B cell (primary cell): ENCODE data around the gene CFAP54. TPM values are rescaled to one million over a fixed set of nuclear protein-coding genes. Genes with fewer than 3 reads are reported as not detected.

Experiments used
- ATAC-seq: fragments of 200-7000 bp; cut with Tn5 transposase; one replicate; pipeline ENCODE4 v1.10.0; 2021; ENCODE audit warnings: low read depth, mild to moderate bottlenecking, moderate number of reproducible peaks, moderate library complexity
- CTCF ChIA-PET: fragments of 350-600 bp; sonication (Branson Sonifier 250); formaldehyde crosslinking; loops from one replicate; lab custom pipeline; 2021; ENCODE audit warnings: antibody characterized with exemption, inconsistent platforms; lab: Charles Lee
- POLR2A ChIA-PET: fragments of 350-600 bp; sonication (Branson Sonifier 250); formaldehyde crosslinking; loops from one replicate; lab custom pipeline; 2021; ENCODE audit warnings: antibody characterized with exemption; lab: Charles Lee
- DNase-seq: peaks from one replicate; pipeline ENCODE4 v3.0.0; 2013
- H2AFZ ChIP-seq: 2 replicates; pipeline ENCODE4 v1.6.1; 2012; ENCODE audit warnings: mild to moderate bottlenecking, low read depth, low read length; ENCODE audit not compliant: insufficient read depth, poor library complexity, severe bottlenecking
- H3K27ac ChIP-seq, 2 donors: 1 replicate in 1 of 2; 2 replicates in 1 of 2; pipeline ENCODE4 v1.5.1; 2012 to 2013; ENCODE audit warnings: low read length in 2 of 2, mild to moderate bottlenecking in 2 of 2, moderate library complexity in 1 of 2
- H3K27me3 ChIP-seq, 4 experiments: fragments of 200-600 bp in 1 of 4; sonication (generic) in 1 of 4; replicated peaks in 1 of 4; 1 replicate in 2 of 4; 2 replicates in 2 of 4; pipeline versions ENCODE4 v1.6.1 to v1.7.0; 2013 to 2016; ENCODE audit warnings: low read length in 3 of 4, mild to moderate bottlenecking in 2 of 4, mixed read lengths in 1 of 4, moderate library complexity in 1 of 4; ENCODE audit not compliant: insufficient read depth in 4 of 4, control insufficient read depth in 3 of 4; ENCODE audit errors: control extremely low read depth in 1 of 4
- H3K36me3 ChIP-seq, 2 experiments: replicated peaks in 1 of 2; 1 replicate in 1 of 2; 2 replicates in 1 of 2; pipeline versions ENCODE4 v1.6.1 to v1.7.1; 2013; ENCODE audit warnings: low read length in 1 of 2; ENCODE audit not compliant: insufficient read depth in 2 of 2, control insufficient read depth in 1 of 2; ENCODE audit errors: control extremely low read depth in 1 of 2, extremely low read depth in 1 of 2
- H3K4me1 ChIP-seq, 2 donors: fragments of 200-600 bp in 1 of 2; sonication (generic) in 1 of 2; 1 replicate in 1 of 2; 2 replicates in 1 of 2; pipeline versions ENCODE4 v1.5.1 to v1.6.1; 2013 to 2017; ENCODE audit warnings: low read length in 2 of 2; ENCODE audit not compliant: control insufficient read depth in 2 of 2, insufficient read depth in 2 of 2
- H3K4me2 ChIP-seq: replicated peaks from 2 replicates; pipeline ENCODE3; 2012; ENCODE audit warnings: mild to moderate bottlenecking, low read depth, low read length; ENCODE audit not compliant: poor library complexity, severe bottlenecking
- H3K4me3 ChIP-seq, 5 experiments: fragments of 200-600 bp in 1 of 5; sonication (generic) in 1 of 5; 1 replicate in 3 of 5; 2 replicates in 2 of 5; pipeline versions ENCODE4 v1.5.1 to v1.7.0; 2011 to 2016; ENCODE audit warnings: low read length in 4 of 5, mild to moderate bottlenecking in 4 of 5, low read depth in 2 of 5, control low read depth in 1 of 5, moderate library complexity in 1 of 5; ENCODE audit not compliant: insufficient read depth in 1 of 5; ENCODE audit errors: control extremely low read depth in 1 of 5, extremely low read depth in 1 of 5
- H3K79me2 ChIP-seq: fragments of 200-600 bp; sonication (generic); one replicate; pipeline ENCODE4 v1.6.0; 2016; ENCODE audit warnings: low read length; ENCODE audit not compliant: control insufficient read depth, insufficient read depth
- H3K9ac ChIP-seq: fragments of 200-600 bp; sonication (generic); 2 replicates; pipeline ENCODE4 v1.6.1; 2017; ENCODE audit warnings: mild to moderate bottlenecking, low read length, moderate library complexity
- H3K9me3 ChIP-seq, 3 donors: one replicate each; pipeline versions ENCODE4 v1.6.1 to v1.7.1; 2013; ENCODE audit warnings: low read length in 2 of 3; ENCODE audit not compliant: control insufficient read depth in 2 of 3, insufficient read depth in 1 of 3; ENCODE audit errors: control extremely low read depth in 1 of 3
- H4K20me1 ChIP-seq: 2 replicates; pipeline ENCODE4 v1.6.0; 2012; ENCODE audit warnings: mild to moderate bottlenecking, low read length; ENCODE audit not compliant: insufficient read depth, control insufficient read depth, poor library complexity, severe bottlenecking
- H3K27ac Mint-ChIP-seq: one replicate; pipeline ENCODE4 v1.8.0; 2021; ENCODE audit warnings: mixed read lengths
- H3K27me3 Mint-ChIP-seq: one replicate; pipeline ENCODE4 v1.8.0; 2021; ENCODE audit warnings: mixed read lengths
- H3K4me1 Mint-ChIP-seq: one replicate; pipeline ENCODE4 v1.8.0; 2021; ENCODE audit warnings: mixed read lengths
- H3K4me3 Mint-ChIP-seq: one replicate; pipeline ENCODE4 v1.8.0; 2021; ENCODE audit warnings: mixed read lengths
- H3K9me3 Mint-ChIP-seq: one replicate; pipeline ENCODE4 v1.8.0; 2022; ENCODE audit warnings: mixed read lengths; ENCODE audit not compliant: insufficient read depth
- EZH2 ChIP-seq: IDR thresholded peaks from 2 replicates; pipeline ENCODE4 v1.6.1; 2012; ENCODE audit warnings: borderline replicate concordance, low read depth, mild to moderate bottlenecking, moderate library complexity, low read length; ENCODE audit not compliant: insufficient read depth, poor library complexity, severe bottlenecking
- WGBS: methylation state at CpG from one replicate; pipeline ENCODE4 v1.1.5; 2013; ENCODE audit warnings: missing lambda C conversion rate; ENCODE audit not compliant: insufficient coverage; 5-methylcytosine and 5-hydroxymethylcytosine counted together
- intact Hi-C: fragments of 100-400 bp; cut with micrococcal nuclease; formaldehyde crosslinking; loops from one replicate; pipeline ENCODE4 v1.10.0; 2022
- polyA plus RNA-seq: library from polyadenylated mRNA; depleted of rRNA; stranded (reverse); fragments of >200 nt; gene quantifications from 2 replicates; pipeline ENCODE4 v1.2.3, GENCODE V29; 2012
- total RNA-seq, 2 donors: library from RNA; stranded (reverse); fragments of 120-200 nt in 1 of 2; gene quantifications; 1 replicate in 1 of 2; 2 replicates in 1 of 2; pipeline versions ENCODE4 v1.2.3 to v1.2.4, GENCODE V29; 2013 to 2022
- TF ChIP-seq, protein P1 (sequence below): fragments of 200-600 bp; IDR thresholded peaks from one replicate; pipeline ENCODE4 v1.8.0; 2022; ENCODE audit warnings: antibody characterized with exemption, mild to moderate bottlenecking

The CFAP54 gene
- total and polyA plus RNA-seq, 2 donors (not counting 1 experiment from before 2014, with no cell fraction given): 0.12 to 0.76 TPM

GRCh38 chr12:96824074-96824837 lies 334.9 kb downstream of the CFAP54 start:
- peaks cover 4% of the 10 kb centered on the region for H3K27me3 Mint-ChIP-seq
- WGBS: 87% methylated on average over 4 of the region's 7 CpGs
- Histone ChIP-seq H3K27ac (no peak overlapping the region), H3K4me1 (no peaks in the 10 kb centered on the region), H3K9ac (no peak overlapping the region), H3K79me2 (no peaks in the 10 kb centered on the region), H3K4me3 (no peak overlapping the region), H4K20me1 (no peaks in the 10 kb centered on the region), H3K9me3 (no peaks in the 10 kb centered on the region), H3K36me3 (no peaks in the 10 kb centered on the region), H3K27me3 (peaks cover 0 to 7% (median 0%) of the 10 kb centered on the region in 4 experiments), H2AFZ (no peak overlapping the region), H3K4me2 (no peak overlapping the region)
- H3K4me1 Mint-ChIP-seq: no peaks in the 10 kb centered on the region
- no peak overlapping the region for H3K27ac Mint-ChIP-seq
- no peak for DNase-seq
- TF ChIP-seq EZH2: no peak
- TF ChIP-seq, protein P1, sequence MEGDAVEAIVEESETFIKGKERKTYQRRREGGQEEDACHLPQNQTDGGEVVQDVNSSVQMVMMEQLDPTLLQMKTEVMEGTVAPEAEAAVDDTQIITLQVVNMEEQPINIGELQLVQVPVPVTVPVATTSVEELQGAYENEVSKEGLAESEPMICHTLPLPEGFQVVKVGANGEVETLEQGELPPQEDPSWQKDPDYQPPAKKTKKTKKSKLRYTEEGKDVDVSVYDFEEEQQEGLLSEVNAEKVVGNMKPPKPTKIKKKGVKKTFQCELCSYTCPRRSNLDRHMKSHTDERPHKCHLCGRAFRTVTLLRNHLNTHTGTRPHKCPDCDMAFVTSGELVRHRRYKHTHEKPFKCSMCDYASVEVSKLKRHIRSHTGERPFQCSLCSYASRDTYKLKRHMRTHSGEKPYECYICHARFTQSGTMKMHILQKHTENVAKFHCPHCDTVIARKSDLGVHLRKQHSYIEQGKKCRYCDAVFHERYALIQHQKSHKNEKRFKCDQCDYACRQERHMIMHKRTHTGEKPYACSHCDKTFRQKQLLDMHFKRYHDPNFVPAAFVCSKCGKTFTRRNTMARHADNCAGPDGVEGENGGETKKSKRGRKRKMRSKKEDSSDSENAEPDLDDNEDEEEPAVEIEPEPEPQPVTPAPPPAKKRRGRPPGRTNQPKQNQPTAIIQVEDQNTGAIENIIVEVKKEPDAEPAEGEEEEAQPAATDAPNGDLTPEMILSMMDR: no peak
- ATAC-seq: no peak
- POLR2A ChIA-PET: no interaction called here
- no peaks in the 10 kb centered on the region for H3K9me3 Mint-ChIP-seq
- CTCF ChIA-PET: no interaction called here
- intact Hi-C loops: no loop called here
- H3K4me3 Mint-ChIP-seq: no peak overlapping the region

DNA sequence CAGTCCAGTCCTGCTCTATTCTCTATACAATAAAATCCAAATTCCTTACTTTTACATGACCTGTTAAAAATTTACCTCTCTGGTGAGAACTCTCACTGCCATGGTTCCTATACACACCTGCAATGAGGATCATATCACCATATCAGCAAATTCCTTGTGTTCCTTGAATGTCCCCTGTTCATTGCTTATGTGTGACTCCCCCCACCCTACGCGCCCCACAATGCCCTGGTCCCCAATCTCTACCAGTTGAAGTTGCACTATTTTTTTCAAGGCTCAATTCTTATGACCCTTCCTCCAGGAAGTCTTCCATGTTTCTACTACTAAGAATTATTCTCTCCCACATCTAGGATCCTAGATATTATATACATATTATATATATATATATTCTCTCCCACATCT lies 335.5 kb downstream of the CFAP54 start:
- no peaks in the 10 kb centered on the region for H4K20me1 ChIP-seq
- ChIA-PET CTCF (no interaction called here), POLR2A (no interaction called here)
- no peaks in the 10 kb centered on the region for H3K36me3 ChIP-seq
- no peak for TF ChIP-seq EZH2
- TF ChIP-seq, protein P1: no peak
- no peak overlapping the region for H3K9ac ChIP-seq
- Mint-ChIP-seq H3K4me1 (no peaks in the 10 kb centered on the region), H3K27ac (no peak overlapping the region), H3K9me3 (no peaks in the 10 kb centered on the region), H3K27me3 (peaks cover 2% of the 10 kb centered on the region), H3K4me3 (no peak overlapping the region)
- no peak for ATAC-seq
- no peaks in the 10 kb centered on the region for H3K4me1 ChIP-seq
- 100% methylated on average over 2 of the region's 2 CpGs for WGBS
- intact Hi-C loops: no loop called here
- no peak for DNase-seq
- H3K79me2 ChIP-seq: no peaks in the 10 kb centered on the region
- no peak overlapping the region for H3K4me2 ChIP-seq
- no peaks in the 10 kb centered on the region for H3K9me3 ChIP-seq
- no peak overlapping the region for H2AFZ ChIP-seq
- no peak overlapping the region for H3K4me3 ChIP-seq
- H3K27me3 ChIP-seq: peaks cover 0 to 7% (median 0%) of the 10 kb centered on the region in 4 experiments
- no peak overlapping the region for H3K27ac ChIP-seq
